ENCODE data around the gene NCAPD3. TPM values are rescaled to one million over a fixed set of nuclear protein-coding genes. Genes with fewer than 3 reads are reported as not detected.

NCAPD3 gene
- total RNA-seq, 2 experiments from 2014 or later, result 25.7 to 29.6 TPM

DNA sequence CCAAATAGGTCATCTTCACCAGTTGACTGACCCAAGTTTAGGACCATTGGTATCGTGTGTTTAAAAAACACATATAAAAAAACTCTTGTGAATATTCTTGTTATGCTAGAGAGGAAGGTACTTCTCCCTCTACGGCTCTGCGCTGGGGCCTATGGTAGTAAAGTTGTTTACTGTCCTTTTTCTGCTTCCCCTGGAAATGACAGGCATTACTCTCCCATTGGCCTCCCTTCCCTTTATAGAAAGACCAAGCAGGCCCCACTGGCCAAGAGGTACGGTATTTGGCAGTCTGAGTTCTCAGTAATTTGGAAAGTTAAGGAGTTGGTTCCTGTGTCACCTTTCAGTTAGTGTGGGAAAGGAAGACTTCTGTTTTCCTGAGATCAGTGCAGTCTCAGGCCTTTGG, 22.9 kb upstream of the NCAPD3 start:
- TF ChIP-seq, protein P1, sequence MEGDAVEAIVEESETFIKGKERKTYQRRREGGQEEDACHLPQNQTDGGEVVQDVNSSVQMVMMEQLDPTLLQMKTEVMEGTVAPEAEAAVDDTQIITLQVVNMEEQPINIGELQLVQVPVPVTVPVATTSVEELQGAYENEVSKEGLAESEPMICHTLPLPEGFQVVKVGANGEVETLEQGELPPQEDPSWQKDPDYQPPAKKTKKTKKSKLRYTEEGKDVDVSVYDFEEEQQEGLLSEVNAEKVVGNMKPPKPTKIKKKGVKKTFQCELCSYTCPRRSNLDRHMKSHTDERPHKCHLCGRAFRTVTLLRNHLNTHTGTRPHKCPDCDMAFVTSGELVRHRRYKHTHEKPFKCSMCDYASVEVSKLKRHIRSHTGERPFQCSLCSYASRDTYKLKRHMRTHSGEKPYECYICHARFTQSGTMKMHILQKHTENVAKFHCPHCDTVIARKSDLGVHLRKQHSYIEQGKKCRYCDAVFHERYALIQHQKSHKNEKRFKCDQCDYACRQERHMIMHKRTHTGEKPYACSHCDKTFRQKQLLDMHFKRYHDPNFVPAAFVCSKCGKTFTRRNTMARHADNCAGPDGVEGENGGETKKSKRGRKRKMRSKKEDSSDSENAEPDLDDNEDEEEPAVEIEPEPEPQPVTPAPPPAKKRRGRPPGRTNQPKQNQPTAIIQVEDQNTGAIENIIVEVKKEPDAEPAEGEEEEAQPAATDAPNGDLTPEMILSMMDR (IDR thresholded peaks at IDR 0.05), result no peak
- H3K36me3 ChIP-seq (ENCODE audit: insufficient read depth, low read length), result peaks cover 89% of the 10 kb centered on the region
- CTCF ChIA-PET, result interaction anchor here (1.2 kb wide), 1 partner anchor 40 kb away, joined by 3 read pairs; no protein-coding TSS in a partner anchor

DNA sequence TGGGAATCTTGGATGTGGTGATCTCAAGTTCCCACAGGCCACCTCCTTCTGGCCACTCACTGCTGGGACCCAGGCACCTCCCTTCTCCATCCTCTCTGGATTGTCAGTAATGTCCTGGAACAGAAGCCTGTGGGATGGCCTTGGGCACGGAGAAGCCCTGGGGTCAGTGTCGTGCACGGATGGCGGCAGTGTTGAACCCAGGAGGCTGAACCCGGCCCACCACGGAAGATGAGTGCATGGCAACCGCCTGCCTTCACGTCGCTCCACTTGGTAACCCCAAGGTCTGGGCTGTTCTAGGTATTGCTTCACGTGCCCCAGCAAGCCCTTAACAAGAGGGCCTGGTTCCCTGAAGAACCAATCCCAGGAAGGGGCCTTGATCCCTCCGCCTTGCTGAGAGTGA, 22.3 kb upstream of the NCAPD3 start:
- DNase-seq (no peak), ATAC-seq (ENCODE audit: poor library complexity) (no peak)
- intact Hi-C loops (cut with DNase I, micrococcal nuclease), result no loop called here
- H3K4me1 Mint-ChIP-seq (ENCODE audit: low read depth), result no peaks in the 10 kb centered on the region
- no peaks in the 10 kb centered on the region for H3K9me3 ChIP-seq (ENCODE audit: control insufficient read depth in 1 of 2, insufficient read depth in 1 of 2, low read length in 2 of 2)
- no peaks in the 10 kb centered on the region for H3K9me3 Mint-ChIP-seq
- H3K27ac Mint-ChIP-seq, result no peak overlapping the region
- no peaks in the 10 kb centered on the region for H3K4me1 ChIP-seq (ENCODE audit: insufficient read depth, low read length)
- H3K4me3 ChIP-seq (ENCODE audit: low read length), result no peak overlapping the region
- H3K27me3 ChIP-seq (ENCODE audit: control insufficient read depth in 1 of 2, insufficient read depth in 2 of 2, low read length in 2 of 2), result no peaks in the 10 kb centered on the region
- H3K36me3 Mint-ChIP-seq (ENCODE audit: low read depth), result peaks cover 95% of the 10 kb centered on the region
- H3K36me3 ChIP-seq (ENCODE audit: insufficient read depth, low read length), result peaks cover 94% of the 10 kb centered on the region
- TF ChIP-seq, protein P1 (IDR thresholded peaks at IDR 0.05), result no peak
- POLR2A ChIA-PET, result no interaction called here
- H3K4me3 Mint-ChIP-seq, result no peak overlapping the region
- H3K27ac ChIP-seq (ENCODE audit: low read depth in 1 of 2, low read length in 2 of 2), result no peak overlapping the region
- CTCF ChIA-PET, result no interaction called here
- no peaks in the 10 kb centered on the region for H3K27me3 Mint-ChIP-seq

More for the DNA sequence above, 22.9 kb upstream of the NCAPD3 start:
- DNase-seq (no peak), ATAC-seq (ENCODE audit: poor library complexity) (no peak)
- Histone ChIP-seq H3K4me1 (ENCODE audit: insufficient read depth, low read length) (no peaks in the 10 kb centered on the region), H3K9me3 (ENCODE audit: control insufficient read depth in 1 of 2, insufficient read depth in 1 of 2, low read length in 2 of 2) (no peaks in the 10 kb centered on the region), H3K27me3 (ENCODE audit: control insufficient read depth in 1 of 2, insufficient read depth in 2 of 2, low read length in 2 of 2) (no peaks in the 10 kb centered on the region), H3K4me3 (ENCODE audit: low read length) (no peak overlapping the region), H3K27ac (ENCODE audit: low read depth in 1 of 2, low read length in 2 of 2) (no peak overlapping the region)
- intact Hi-C loops (cut with DNase I, micrococcal nuclease), result no loop called here
- Mint-ChIP-seq H3K4me1 (ENCODE audit: low read depth) (peaks cover 4% of the 10 kb centered on the region), H3K4me3 (no peak overlapping the region), H3K36me3 (ENCODE audit: low read depth) (peaks cover 96% of the 10 kb centered on the region), H3K9me3 (no peaks in the 10 kb centered on the region), H3K27ac (no peak overlapping the region), H3K27me3 (no peaks in the 10 kb centered on the region)
- POLR2A ChIA-PET, result no interaction called here

GRCh38 chr11:134245434-134245833, 21.7 kb upstream of the NCAPD3 start:
- Histone ChIP-seq H3K36me3 (ENCODE audit: insufficient read depth, low read length) (peaks cover 92% of the 10 kb centered on the region), H3K27me3 (ENCODE audit: control insufficient read depth in 1 of 2, insufficient read depth in 2 of 2, low read length in 2 of 2) (no peaks in the 10 kb centered on the region), H3K4me1 (ENCODE audit: insufficient read depth, low read length) (no peaks in the 10 kb centered on the region), H3K27ac (ENCODE audit: low read depth in 1 of 2, low read length in 2 of 2) (no peak overlapping the region), H3K4me3 (ENCODE audit: low read length) (no peak overlapping the region), H3K9me3 (ENCODE audit: control insufficient read depth in 1 of 2, insufficient read depth in 1 of 2, low read length in 2 of 2) (no peaks in the 10 kb centered on the region)
- H3K36me3 Mint-ChIP-seq (ENCODE audit: low read depth), result peaks cover 92% of the 10 kb centered on the region
- H3K4me3 Mint-ChIP-seq, result no peak overlapping the region
- CTCF ChIA-PET, result interaction anchor here (1.7 to 1.8 kb wide), 2 partner anchors 17 to 38 kb away, joined by 4 to 8 read pairs; no protein-coding TSS in a partner anchor
- intact Hi-C loops (cut with DNase I, micrococcal nuclease), result loop anchor here in 1 of 2 experiments (2.0 kb wide), 1 partner anchor 39 kb away; no protein-coding TSS in a partner anchor
- H3K4me1 Mint-ChIP-seq (ENCODE audit: low read depth), result no peaks in the 10 kb centered on the region
- no peaks in the 10 kb centered on the region for H3K27me3 Mint-ChIP-seq
- no peaks in the 10 kb centered on the region for H3K9me3 Mint-ChIP-seq
- TF ChIP-seq, protein P1 (IDR thresholded peaks at IDR 0.05), result no peak
- no peak for DNase-seq
- POLR2A ChIA-PET, result interaction anchor here (1.9 kb wide), 1 partner anchor 21 kb away, joined by 19 read pairs; the partner anchor contains the start of genes NCAPD3 and VPS26B
- no peak for ATAC-seq (ENCODE audit: poor library complexity)
- no peak overlapping the region for H3K27ac Mint-ChIP-seq
